HepG2 (cell line): Measurements from ENCODE around the gene RASGRP2. TPM values are rescaled to one million over a fixed set of nuclear protein-coding genes. Genes with fewer than 3 reads are reported as not detected.
A peak's percentile ranks its signal among the peaks of the same experiment; 100 is the strongest.

Experiments
- KLF16 ChIP-seq, 2 experiments: sonication (generic) in 1 of 2; formaldehyde crosslinking in 1 of 2; IDR thresholded peaks; 2 replicates each; pipeline versions ENCODE4 v1.6.1 to v1.8.0; 2016 to 2023; ENCODE audit warnings: missing genetic modification reagents in 2 of 2, missing compliant biosample characterization in 1 of 2
- NRL ChIP-seq: sonication (generic); formaldehyde crosslinking; IDR thresholded peaks from 2 replicates; pipeline ENCODE4 v1.5.0; 2020; ENCODE audit warnings: missing genetic modification reagents, mild to moderate bottlenecking, moderate library complexity, borderline replicate concordance
- SNAPC2 ChIP-seq: sonication (generic); formaldehyde crosslinking; IDR thresholded peaks from 2 replicates; pipeline ENCODE4 v1.8.1; 2022; ENCODE audit warnings: mild to moderate bottlenecking, missing genetic modification reagents
- TAF15 ChIP-seq: fragments of 200-400 bp; formaldehyde crosslinking; IDR thresholded peaks from one replicate; pipeline ENCODE4 v1.6.1; 2018; ENCODE audit warnings: mild to moderate bottlenecking, low read depth, low read length; ENCODE audit not compliant: poor library complexity, severe bottlenecking
- ZFP1 ChIP-seq: IDR thresholded peaks from 2 replicates; pipeline ENCODE4 v1.6.1; 2016
- ZSCAN29 ChIP-seq: sonication (generic); formaldehyde crosslinking; conservative IDR thresholded peaks from 2 replicates; pipeline ENCODE4 v1.4.0; 2020; ENCODE audit warnings: mild to moderate bottlenecking, missing genetic modification reagents
- polyA plus RNA-seq, 8 experiments: library from polyadenylated mRNA; depleted of rRNA in 3 of 8; stranded (reverse) in 7 of 8; unstranded in 1 of 8; fragments of >200 nt; fragmentation: Illumina TruSeq in 4 of 8; extraction: Trizol in 4 of 8; gene quantifications; 2 replicates each; pipeline versions ENCODE4 v1.2.1 to v1.2.3, GENCODE V29; 2011 to 2016; ENCODE audit warnings: low read depth in 4 of 8, missing spikeins in 1 of 8, mixed read lengths in 1 of 8; ENCODE audit not compliant: insufficient read depth in 1 of 8
- total RNA-seq, 5 experiments: library from RNA; depleted of rRNA; stranded (reverse); fragments of >200 nt; fragmentation: Illumina TruSeq; extraction: Trizol; gene quantifications; 2 replicates each; pipeline ENCODE4 v1.2.3, GENCODE V29; 2016; ENCODE audit warnings: low read depth in 1 of 5
- TF ChIP-seq, protein P1 (sequence below): sonication (generic); formaldehyde crosslinking; IDR thresholded peaks from 2 replicates; pipeline ENCODE4 v1.9.0; 2021; ENCODE audit warnings: missing genetic modification reagents, borderline replicate concordance
- TF ChIP-seq, protein P2 (sequence below): IDR thresholded peaks from 2 replicates; pipeline ENCODE4 v1.6.1; 2016; ENCODE audit warnings: low read depth, control low read depth
- TF ChIP-seq, protein P3 (sequence below): sonication (generic); formaldehyde crosslinking; IDR thresholded peaks from 2 replicates; pipeline ENCODE4 v1.4.0; 2020; ENCODE audit warnings: low read depth, missing genetic modification reagents
- TF ChIP-seq, protein P4 (sequence below): sonication (generic); formaldehyde crosslinking; IDR thresholded peaks from 2 replicates; pipeline ENCODE4 v1.4.0; 2020; ENCODE audit warnings: missing genetic modification reagents
- TF ChIP-seq, protein P5 (sequence below): sonication (generic); formaldehyde crosslinking; IDR thresholded peaks from 2 replicates; pipeline ENCODE4 v1.4.0; 2020; ENCODE audit warnings: missing genetic modification reagents, borderline replicate concordance

RASGRP2 gene
- total and polyA plus RNA-seq, 2 of the 13 experiments (the other 11 are each of a cell fraction or from before 2014, with no cell fraction given), result 0.61 TPM; not detected in 1

DNA sequence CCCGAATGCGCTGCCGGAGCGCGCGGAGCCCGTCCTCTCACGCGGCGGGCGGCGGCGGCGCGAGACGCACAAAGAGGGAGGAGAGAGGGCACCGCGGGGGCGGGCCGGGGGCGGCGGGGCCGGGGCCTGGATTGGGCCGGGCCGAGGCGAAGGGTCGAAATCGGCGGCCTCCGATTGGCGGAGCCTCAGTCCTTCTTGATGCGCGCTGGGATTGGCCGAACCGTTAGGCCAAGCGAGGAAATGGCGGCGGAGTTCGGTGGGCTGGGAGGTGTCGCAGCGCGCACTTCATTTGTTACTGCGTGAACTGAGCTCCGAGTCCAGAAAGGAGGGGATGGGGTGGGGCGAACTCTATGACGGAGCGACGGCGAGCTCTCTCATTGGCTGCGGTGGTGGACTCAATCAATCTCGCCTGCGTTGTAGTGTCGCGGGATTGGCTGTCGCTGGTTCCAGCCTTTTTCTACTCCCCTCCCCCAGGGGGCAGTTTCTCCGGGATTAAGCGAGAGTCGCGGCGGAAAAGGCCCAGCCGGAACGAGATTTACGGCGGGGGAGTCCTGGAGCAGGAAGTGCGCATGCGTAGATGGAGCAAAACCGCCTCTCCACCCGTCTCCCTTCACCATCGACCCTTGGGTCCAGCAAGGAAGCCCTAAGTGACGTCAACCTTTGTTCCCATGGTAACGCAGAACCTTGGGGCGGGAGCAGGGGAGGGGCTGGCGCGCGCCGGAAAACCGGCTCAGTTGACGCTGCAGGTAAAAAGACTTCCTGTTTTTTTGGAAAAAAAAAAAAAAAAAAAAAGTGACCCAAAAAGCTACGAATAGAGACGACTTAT is 34.7 kb upstream of the RASGRP2 start, which contains the start of gene SF1 (continued):
- 0 out of 2 replicates have a peak, but pooled peaks have one; percentile 4 for TF ChIP-seq ZFP1 (CRISPR knock-in tag)
- TF ChIP-seq KLF16 (CRISPR knock-in tag; IDR thresholded peaks at IDR 0.05), result 0 out of 4 replicates have a peak, but pooled peaks of 1 of the 2 experiments have one; percentile 18
- no peak for TF ChIP-seq TAF15
- TF ChIP-seq, protein P1, sequence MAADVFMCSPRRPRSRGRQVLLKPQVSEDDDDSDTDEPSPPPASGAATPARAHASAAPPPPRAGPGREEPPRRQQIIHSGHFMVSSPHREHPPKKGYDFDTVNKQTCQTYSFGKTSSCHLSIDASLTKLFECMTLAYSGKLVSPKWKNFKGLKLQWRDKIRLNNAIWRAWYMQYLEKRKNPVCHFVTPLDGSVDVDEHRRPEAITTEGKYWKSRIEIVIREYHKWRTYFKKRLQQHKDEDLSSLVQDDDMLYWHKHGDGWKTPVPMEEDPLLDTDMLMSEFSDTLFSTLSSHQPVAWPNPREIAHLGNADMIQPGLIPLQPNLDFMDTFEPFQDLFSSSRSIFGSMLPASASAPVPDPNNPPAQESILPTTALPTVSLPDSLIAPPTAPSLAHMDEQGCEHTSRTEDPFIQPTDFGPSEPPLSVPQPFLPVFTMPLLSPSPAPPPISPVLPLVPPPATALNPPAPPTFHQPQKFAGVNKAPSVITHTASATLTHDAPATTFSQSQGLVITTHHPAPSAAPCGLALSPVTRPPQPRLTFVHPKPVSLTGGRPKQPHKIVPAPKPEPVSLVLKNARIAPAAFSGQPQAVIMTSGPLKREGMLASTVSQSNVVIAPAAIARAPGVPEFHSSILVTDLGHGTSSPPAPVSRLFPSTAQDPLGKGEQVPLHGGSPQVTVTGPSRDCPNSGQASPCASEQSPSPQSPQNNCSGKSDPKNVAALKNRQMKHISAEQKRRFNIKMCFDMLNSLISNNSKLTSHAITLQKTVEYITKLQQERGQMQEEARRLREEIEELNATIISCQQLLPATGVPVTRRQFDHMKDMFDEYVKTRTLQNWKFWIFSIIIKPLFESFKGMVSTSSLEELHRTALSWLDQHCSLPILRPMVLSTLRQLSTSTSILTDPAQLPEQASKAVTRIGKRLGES, result no peak
- TF ChIP-seq ZSCAN29 (CRISPR knock-in tag), result 0 out of 2 replicates have a peak, but pooled peaks have one; percentile 12
- TF ChIP-seq, protein P2, sequence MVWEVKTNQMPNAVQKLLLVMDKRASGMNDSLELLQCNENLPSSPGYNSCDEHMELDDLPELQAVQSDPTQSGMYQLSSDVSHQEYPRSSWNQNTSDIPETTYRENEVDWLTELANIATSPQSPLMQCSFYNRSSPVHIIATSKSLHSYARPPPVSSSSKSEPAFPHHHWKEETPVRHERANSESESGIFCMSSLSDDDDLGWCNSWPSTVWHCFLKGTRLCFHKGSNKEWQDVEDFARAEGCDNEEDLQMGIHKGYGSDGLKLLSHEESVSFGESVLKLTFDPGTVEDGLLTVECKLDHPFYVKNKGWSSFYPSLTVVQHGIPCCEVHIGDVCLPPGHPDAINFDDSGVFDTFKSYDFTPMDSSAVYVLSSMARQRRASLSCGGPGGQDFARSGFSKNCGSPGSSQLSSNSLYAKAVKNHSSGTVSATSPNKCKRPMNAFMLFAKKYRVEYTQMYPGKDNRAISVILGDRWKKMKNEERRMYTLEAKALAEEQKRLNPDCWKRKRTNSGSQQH, result no peak
- TF ChIP-seq, protein P3, sequence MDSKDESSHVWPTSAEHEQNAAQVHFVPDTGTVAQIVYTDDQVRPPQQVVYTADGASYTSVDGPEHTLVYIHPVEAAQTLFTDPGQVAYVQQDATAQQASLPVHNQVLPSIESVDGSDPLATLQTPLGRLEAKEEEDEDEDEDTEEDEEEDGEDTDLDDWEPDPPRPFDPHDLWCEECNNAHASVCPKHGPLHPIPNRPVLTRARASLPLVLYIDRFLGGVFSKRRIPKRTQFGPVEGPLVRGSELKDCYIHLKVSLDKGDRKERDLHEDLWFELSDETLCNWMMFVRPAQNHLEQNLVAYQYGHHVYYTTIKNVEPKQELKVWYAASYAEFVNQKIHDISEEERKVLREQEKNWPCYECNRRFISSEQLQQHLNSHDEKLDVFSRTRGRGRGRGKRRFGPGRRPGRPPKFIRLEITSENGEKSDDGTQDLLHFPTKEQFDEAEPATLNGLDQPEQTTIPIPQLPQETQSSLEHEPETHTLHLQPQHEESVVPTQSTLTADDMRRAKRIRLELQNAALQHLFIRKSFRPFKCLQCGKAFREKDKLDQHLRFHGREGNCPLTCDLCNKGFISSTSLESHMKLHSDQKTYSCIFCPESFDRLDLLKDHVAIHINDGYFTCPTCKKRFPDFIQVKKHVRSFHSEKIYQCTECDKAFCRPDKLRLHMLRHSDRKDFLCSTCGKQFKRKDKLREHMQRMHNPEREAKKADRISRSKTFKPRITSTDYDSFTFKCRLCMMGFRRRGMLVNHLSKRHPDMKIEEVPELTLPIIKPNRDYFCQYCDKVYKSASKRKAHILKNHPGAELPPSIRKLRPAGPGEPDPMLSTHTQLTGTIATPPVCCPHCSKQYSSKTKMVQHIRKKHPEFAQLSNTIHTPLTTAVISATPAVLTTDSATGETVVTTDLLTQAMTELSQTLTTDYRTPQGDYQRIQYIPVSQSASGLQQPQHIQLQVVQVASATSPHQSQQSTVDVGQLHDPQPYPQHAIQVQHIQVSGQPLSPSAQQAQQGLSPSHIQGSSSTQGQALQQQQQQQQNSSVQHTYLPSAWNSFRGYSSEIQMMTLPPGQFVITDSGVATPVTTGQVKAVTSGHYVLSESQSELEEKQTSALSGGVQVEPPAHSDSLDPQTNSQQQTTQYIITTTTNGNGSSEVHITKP, result 0 out of 2 replicates have a peak, but pooled peaks have one; percentile 48
- TF ChIP-seq, protein P4, sequence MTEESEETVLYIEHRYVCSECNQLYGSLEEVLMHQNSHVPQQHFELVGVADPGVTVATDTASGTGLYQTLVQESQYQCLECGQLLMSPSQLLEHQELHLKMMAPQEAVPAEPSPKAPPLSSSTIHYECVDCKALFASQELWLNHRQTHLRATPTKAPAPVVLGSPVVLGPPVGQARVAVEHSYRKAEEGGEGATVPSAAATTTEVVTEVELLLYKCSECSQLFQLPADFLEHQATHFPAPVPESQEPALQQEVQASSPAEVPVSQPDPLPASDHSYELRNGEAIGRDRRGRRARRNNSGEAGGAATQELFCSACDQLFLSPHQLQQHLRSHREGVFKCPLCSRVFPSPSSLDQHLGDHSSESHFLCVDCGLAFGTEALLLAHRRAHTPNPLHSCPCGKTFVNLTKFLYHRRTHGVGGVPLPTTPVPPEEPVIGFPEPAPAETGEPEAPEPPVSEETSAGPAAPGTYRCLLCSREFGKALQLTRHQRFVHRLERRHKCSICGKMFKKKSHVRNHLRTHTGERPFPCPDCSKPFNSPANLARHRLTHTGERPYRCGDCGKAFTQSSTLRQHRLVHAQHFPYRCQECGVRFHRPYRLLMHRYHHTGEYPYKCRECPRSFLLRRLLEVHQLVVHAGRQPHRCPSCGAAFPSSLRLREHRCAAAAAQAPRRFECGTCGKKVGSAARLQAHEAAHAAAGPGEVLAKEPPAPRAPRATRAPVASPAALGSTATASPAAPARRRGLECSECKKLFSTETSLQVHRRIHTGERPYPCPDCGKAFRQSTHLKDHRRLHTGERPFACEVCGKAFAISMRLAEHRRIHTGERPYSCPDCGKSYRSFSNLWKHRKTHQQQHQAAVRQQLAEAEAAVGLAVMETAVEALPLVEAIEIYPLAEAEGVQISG, result peak; percentile 68; the same call in 1 of the 2 replicates
- TF ChIP-seq, protein P5, sequence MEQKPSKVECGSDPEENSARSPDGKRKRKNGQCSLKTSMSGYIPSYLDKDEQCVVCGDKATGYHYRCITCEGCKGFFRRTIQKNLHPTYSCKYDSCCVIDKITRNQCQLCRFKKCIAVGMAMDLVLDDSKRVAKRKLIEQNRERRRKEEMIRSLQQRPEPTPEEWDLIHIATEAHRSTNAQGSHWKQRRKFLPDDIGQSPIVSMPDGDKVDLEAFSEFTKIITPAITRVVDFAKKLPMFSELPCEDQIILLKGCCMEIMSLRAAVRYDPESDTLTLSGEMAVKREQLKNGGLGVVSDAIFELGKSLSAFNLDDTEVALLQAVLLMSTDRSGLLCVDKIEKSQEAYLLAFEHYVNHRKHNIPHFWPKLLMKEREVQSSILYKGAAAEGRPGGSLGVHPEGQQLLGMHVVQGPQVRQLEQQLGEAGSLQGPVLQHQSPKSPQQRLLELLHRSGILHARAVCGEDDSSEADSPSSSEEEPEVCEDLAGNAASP (CRISPR knock-in tag), result peak; percentile 14; the same call in 1 of the 2 replicates
- no peak for TF ChIP-seq NRL (CRISPR knock-in tag)
- 0 out of 2 replicates have a peak, but pooled peaks have one; percentile 10 for TF ChIP-seq SNAPC2 (CRISPR knock-in tag)
